DOHH2 (cell line): ENCODE measurements around the gene HYOU1.

ENCODE experiments used
- CTCF ChIP-seq: fragments of 200-600 bp; sonication (generic); IDR thresholded peaks from one replicate; pipeline ENCODE4 v1.5.1; 2014; ENCODE audit warnings: antibody characterized with exemption, mild to moderate bottlenecking, low read depth, low read length; ENCODE audit not compliant: poor library complexity, severe bottlenecking
- EZH2phosphoT487 ChIP-seq: fragments of 200-600 bp; sonication (generic); IDR thresholded peaks from 2 replicates; pipeline ENCODE4 v1.6.1; 2017; ENCODE audit warnings: borderline replicate concordance, mild to moderate bottlenecking, antibody characterized with exemption, low read length, moderate library complexity, mixed read lengths

- TF ChIP-seq CTCF = no peak
- no peak for TF ChIP-seq EZH2phosphoT487
Observed at GRCh38 chr11:119025541-119025940, 31.5 kb downstream of the HYOU1 start.
